ENCODE data around the gene PLD1.

PLD1 gene

GRCh38 chr3:171801738-171802589, 8.3 kb downstream of the PLD1 start (continued):
- TF ChIP-seq ZNF391 (tag by site-specific recombination; IDR thresholded peaks at IDR 0.05; ENCODE audit: borderline replicate concordance, low read depth) (0 out of 2 replicates have a peak, but pooled peaks have one; percentile 32), ZNF2 (tag by site-specific recombination; IDR thresholded peaks at IDR 0.05) (peak; percentile 62; the same call in 1 of the 2 replicates), ZNF596 (tag by site-specific recombination; IDR thresholded peaks at IDR 0.05) (no peak), ZBTB8A (tag by site-specific recombination; IDR thresholded peaks at IDR 0.05) (peak; percentile 12; the same call in 1 of the 2 replicates), OVOL3 (tag by site-specific recombination; IDR thresholded peaks at IDR 0.05) (peak; percentile 67; the same call in 1 of the 2 replicates), SCRT1 (tag by site-specific recombination; IDR thresholded peaks at IDR 0.05; ENCODE audit: borderline replicate concordance) (peak; percentile 46; the same call in 1 of the 2 replicates), TRIM28 (IDR thresholded peaks at IDR 0.05; ENCODE audit: borderline replicate concordance, low read length) (peak; percentile 41; the same call in 1 of the 2 replicates), SP2 (tag by site-specific recombination; IDR thresholded peaks at IDR 0.05) (peak; percentile 27), ZNF19 (tag by site-specific recombination; IDR thresholded peaks at IDR 0.05; ENCODE audit: low read depth) (no peak), ZNF837 (tag by site-specific recombination; IDR thresholded peaks at IDR 0.05) (no peak), ZNF10 (tag by site-specific recombination; IDR thresholded peaks at IDR 0.05) (peak; percentile 95), ZNF266 (tag by site-specific recombination; IDR thresholded peaks at IDR 0.05; ENCODE audit: low read depth) (no peak), ZNF157 (tag by site-specific recombination; IDR thresholded peaks at IDR 0.05) (no peak), ZNF510 (tag by site-specific recombination; IDR thresholded peaks at IDR 0.05; ENCODE audit: insufficient replicate concordance) (no peak), PRDM6 (tag by site-specific recombination; IDR thresholded peaks at IDR 0.05) (peak; percentile 95), PRDM10 (tag by site-specific recombination; IDR thresholded peaks at IDR 0.05) (no peak), ZBTB44 (tag by site-specific recombination; IDR thresholded peaks at IDR 0.05) (0 out of 2 replicates have a peak, but pooled peaks have one; percentile 33), ZNF302 (tag by site-specific recombination; IDR thresholded peaks at IDR 0.05; ENCODE audit: low read depth) (no peak), ZNF366 (tag by site-specific recombination; conservative IDR thresholded peaks at IDR 0.05) (peak; percentile 81), IKZF3 (tag by site-specific recombination; IDR thresholded peaks at IDR 0.05) (peak; percentile 89), ZFP37 (tag by site-specific recombination; IDR thresholded peaks at IDR 0.05) (0 out of 2 replicates have a peak, but pooled peaks have one; percentile 38), ZFP69B (tag by site-specific recombination; IDR thresholded peaks at IDR 0.05) (0 out of 2 replicates have a peak, but pooled peaks have one; percentile 15), ZNF350 (tag by site-specific recombination; IDR thresholded peaks at IDR 0.05) (no peak), ZIC2 (tag by site-specific recombination; IDR thresholded peaks at IDR 0.05) (no peak), ZNF501 (tag by site-specific recombination; IDR thresholded peaks at IDR 0.05) (no peak), ZNF146 (tag by site-specific recombination; IDR thresholded peaks at IDR 0.05) (peak; percentile 50; the same call in 1 of the 2 replicates), ZNF362 (tag by site-specific recombination; IDR thresholded peaks at IDR 0.05) (0 out of 2 replicates have a peak, but pooled peaks have one; percentile 16)
- TF ChIP-seq, protein P1, sequence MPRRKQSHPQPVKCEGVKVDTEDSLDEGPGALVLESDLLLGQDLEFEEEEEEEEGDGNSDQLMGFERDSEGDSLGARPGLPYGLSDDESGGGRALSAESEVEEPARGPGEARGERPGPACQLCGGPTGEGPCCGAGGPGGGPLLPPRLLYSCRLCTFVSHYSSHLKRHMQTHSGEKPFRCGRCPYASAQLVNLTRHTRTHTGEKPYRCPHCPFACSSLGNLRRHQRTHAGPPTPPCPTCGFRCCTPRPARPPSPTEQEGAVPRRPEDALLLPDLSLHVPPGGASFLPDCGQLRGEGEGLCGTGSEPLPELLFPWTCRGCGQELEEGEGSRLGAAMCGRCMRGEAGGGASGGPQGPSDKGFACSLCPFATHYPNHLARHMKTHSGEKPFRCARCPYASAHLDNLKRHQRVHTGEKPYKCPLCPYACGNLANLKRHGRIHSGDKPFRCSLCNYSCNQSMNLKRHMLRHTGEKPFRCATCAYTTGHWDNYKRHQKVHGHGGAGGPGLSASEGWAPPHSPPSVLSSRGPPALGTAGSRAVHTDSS (tag by site-specific recombination; IDR thresholded peaks at IDR 0.05), result no peak
- TF ChIP-seq, protein P2, sequence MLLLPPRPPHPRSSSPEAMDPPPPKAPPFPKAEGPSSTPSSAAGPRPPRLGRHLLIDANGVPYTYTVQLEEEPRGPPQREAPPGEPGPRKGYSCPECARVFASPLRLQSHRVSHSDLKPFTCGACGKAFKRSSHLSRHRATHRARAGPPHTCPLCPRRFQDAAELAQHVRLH (tag by site-specific recombination; IDR thresholded peaks at IDR 0.05), result no peak

Measured in HEK293 (cell line).